Tibial nerve (tissue), 4 donors: ENCODE measurements around the gene ERVK3-1.

Source experiments
- CTCF ChIP-seq, 5 experiments: fragments of 200-600 bp in 3 of 5; fragments of 450-650 bp in 2 of 5; sonication (generic) in 3 of 5; IDR thresholded peaks; one replicate each; pipeline ENCODE4 v1.5.1; 2016 to 2019; ENCODE audit warnings: antibody characterized with exemption in 5 of 5, mild to moderate bottlenecking in 3 of 5, moderate library complexity in 2 of 5
- EP300 ChIP-seq, 2 donors: sonication (generic); formaldehyde crosslinking; IDR thresholded peaks; one replicate each; pipeline ENCODE4 v1.6.1; 2017; ENCODE audit warnings: antibody characterized with exemption in 2 of 2, mild to moderate bottlenecking in 1 of 2
- POLR2A ChIP-seq, 2 donors: fragments of 450-650 bp; IDR thresholded peaks; one replicate each; pipeline ENCODE4 v1.6.1; 2017; ENCODE audit warnings: antibody characterized with exemption in 2 of 2, mild to moderate bottlenecking in 2 of 2, moderate library complexity in 2 of 2

GRCh38 chr19:58278541-58279041 lies 26.6 kb upstream of the ERVK3-1 start, which contains the start of gene ZNF8:
- TF ChIP-seq POLR2A (IDR thresholded peaks at IDR 0.05) (peak; percentile 43 to 46), CTCF (IDR thresholded peaks at IDR 0.05) (peak in 3 of 5 experiments; percentile 7 to 38 (median 16)), EP300 (IDR thresholded peaks at IDR 0.05) (peak; percentile 89 to 94)
